ES-I3 (cell line): ENCODE results near the gene CADM2.

Experiments used
- H3K36me3 ChIP-seq: 2 replicates; pipeline ENCODE4 v1.6.1; 2013; ENCODE audit warnings: mild to moderate bottlenecking, low read length, control low read depth, moderate library complexity; ENCODE audit not compliant: insufficient read depth
- H3K4me1 ChIP-seq: 2 replicates; pipeline ENCODE4 v1.6.1; 2013; ENCODE audit warnings: mild to moderate bottlenecking, control low read depth, low read length; ENCODE audit not compliant: insufficient read depth
- H3K9ac ChIP-seq: 2 replicates; pipeline ENCODE4 v1.6.1; 2013; ENCODE audit warnings: low read depth, mild to moderate bottlenecking, low read length, moderate library complexity
- H3K9me3 ChIP-seq: 2 replicates; pipeline ENCODE4 v1.6.1; 2013; ENCODE audit warnings: mild to moderate bottlenecking, low read length, moderate library complexity; ENCODE audit not compliant: control insufficient read depth, insufficient read depth

Gene CADM2

GRCh38 chr3:86109434-86109833 lies 1150.6 kb downstream of the CADM2 start:
- no peaks in the 10 kb centered on the region; the same call in none of the 2 replicates for H3K4me1 ChIP-seq
- no peaks in the 10 kb centered on the region for H3K36me3 ChIP-seq
- no peaks in the 10 kb centered on the region; the same call in 1 of the 2 replicates for H3K9me3 ChIP-seq
- no peak overlapping the region for H3K9ac ChIP-seq
